Head of caudate nucleus (tissue), 42 donors: ENCODE data around the gene FOXK2.
"Not testable (repeated sequence)": the region's sequence is repeated elsewhere in the genome, so short reads cannot be mapped to it uniquely, and the experiment has no call there.

ENCODE experiments used
- DNase-seq, 42 donors: peaks; one replicate each; pipeline versions ENCODE4 v3.0.0 to v3.0.0-alpha.2; 2020 to 2021; ENCODE audit warnings: mixed read lengths in 7 of 42
- intact Hi-C: fragments of 100-400 bp; cut with DNase I; formaldehyde crosslinking; loops from one replicate; pipeline ENCODE4 v1.15.0; 2022

Gene FOXK2

GRCh38 chr17:82557510-82557909 lies 38.0 kb downstream of the FOXK2 start:
- DNase-seq, intact Hi-C loops: not testable (repeated sequence)

- DNase-seq = no peak
- intact Hi-C loops = no loop called here
These were observed 40.2 kb downstream of the FOXK2 start for GRCh38 chr17:82559566-82560251.

- intact Hi-C loops = no loop called here
- DNase-seq = peak in 7 of 42 donors; percentile 26 to 67 (median 45)
These were observed 40.7 kb downstream of the FOXK2 start for GRCh38 chr17:82560252-82560642.

GRCh38 chr17:82560802-82561428 lies 41.4 kb downstream of the FOXK2 start:
- intact Hi-C loops = no loop called here
- no peak for DNase-seq

GRCh38 chr17:82561429-82562035 lies 42.0 kb downstream of the FOXK2 start:
- intact Hi-C loops = no loop called here
- peak in 37 of 42 donors; percentile 23 to 81 (median 55) for DNase-seq

DNA sequence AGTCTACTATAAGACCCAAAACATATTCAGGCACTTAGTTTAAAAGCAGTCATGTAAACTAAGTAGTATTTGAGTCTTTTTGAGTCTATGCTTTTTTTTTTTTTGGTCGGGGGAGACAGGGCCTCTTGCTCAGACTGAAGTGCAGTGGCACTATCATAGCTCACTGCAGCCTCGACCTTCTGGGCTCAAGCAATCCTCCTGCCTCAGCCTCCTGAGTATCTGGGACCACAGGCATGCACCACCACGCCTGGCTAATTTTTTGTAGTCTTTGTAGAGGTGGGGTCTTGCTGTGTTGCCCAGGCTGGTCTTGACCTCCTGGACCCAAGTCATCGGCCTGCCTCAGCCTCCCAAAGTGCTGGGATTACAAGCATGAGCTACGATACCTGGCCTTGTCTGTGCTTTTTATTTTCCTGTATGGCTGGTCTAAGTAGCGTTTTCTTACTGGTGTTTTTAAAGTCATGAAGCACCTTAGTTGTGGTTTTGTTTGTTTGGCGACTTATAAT lies 43.2 kb downstream of the FOXK2 start:
- intact Hi-C loops, DNase-seq: not testable (repeated sequence)

GRCh38 chr17:82563318-82563717 lies 43.8 kb downstream of the FOXK2 start:
- no peak for DNase-seq
- intact Hi-C loops = no loop called here

DNA sequence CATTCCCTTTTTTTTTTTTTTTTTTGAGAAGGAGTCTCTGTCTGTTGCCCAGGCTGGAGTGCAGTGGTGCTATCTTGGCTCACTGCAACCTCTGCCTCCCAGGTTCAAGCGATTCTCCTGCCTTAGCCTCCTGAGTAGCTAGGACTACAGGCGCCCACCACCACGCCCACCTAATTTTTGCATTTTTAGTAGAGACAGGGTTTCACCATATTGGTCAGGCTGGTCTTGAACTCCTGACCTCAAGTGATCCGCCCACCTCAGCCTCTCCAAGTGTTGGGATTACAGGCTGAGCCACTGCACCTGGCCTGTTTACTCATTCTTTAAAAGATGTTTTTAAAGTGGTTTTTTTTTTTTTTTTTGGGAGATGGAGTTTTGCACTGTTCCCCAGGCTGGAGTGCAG lies 44.2 kb downstream of the FOXK2 start:
- intact Hi-C loops, DNase-seq: not testable (repeated sequence)

GRCh38 chr17:82564241-82564640 lies 44.7 kb downstream of the FOXK2 start:
- no peak for DNase-seq
- intact Hi-C loops = no loop called here

DNA sequence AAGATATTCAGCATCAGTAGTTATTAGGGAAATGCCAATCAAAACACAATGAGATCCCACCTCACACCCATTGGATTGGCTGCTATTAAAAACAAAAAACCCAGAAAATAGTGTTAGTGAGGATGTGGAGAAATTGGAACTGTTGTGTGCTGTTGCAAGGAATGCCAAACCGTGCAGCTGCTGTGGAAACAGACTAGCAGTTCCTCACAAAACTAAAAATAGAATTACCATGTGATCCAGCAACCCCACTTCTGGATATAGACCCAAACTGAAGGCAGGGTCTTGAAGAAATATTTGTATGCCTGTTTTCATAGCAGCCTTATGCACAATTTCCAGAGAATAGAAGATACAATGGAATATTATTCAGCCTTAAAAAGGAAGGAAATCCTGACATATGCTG lies 46.0 kb downstream of the FOXK2 start:
- intact Hi-C loops = no loop called here
- peak in 5 of 42 donors; percentile 35 to 63 (median 46) for DNase-seq

- intact Hi-C loops = no loop called here
- DNase-seq = peak in 6 of 42 donors; percentile 13 to 52 (median 32)
These were observed 46.8 kb downstream of the FOXK2 start for GRCh38 chr17:82566129-82566960.

- intact Hi-C loops = no loop called here
- no peak for DNase-seq
These were observed 47.8 kb downstream of the FOXK2 start for GRCh38 chr17:82567286-82567685.

- intact Hi-C loops = no loop called here
- no peak for DNase-seq
These were observed 49.5 kb downstream of the FOXK2 start for GRCh38 chr17:82568997-82569393.

GRCh38 chr17:82569621-82570020 lies 50.1 kb downstream of the FOXK2 start:
- intact Hi-C loops = no loop called here
- no peak for DNase-seq

DNA sequence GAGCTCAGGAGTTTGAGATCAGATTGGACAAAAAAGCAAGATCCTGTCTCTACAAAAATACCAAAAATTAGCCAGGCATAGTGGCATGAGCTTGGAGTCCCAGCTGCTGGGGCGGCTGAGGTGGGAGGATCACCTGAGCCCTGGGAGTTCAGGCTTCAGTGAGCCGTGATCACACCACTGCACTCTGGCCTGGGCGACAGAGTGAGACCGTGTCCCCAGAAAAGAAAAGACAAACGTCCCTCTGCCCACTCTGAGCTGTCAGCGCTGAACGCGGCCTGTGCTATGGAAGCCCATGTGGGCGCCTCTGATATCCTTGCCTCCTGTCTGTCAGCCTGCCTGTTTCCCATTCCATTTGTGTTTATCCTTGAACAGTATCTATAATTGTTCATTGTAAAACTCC lies 50.7 kb downstream of the FOXK2 start:
- DNase-seq = no peak

DNA sequence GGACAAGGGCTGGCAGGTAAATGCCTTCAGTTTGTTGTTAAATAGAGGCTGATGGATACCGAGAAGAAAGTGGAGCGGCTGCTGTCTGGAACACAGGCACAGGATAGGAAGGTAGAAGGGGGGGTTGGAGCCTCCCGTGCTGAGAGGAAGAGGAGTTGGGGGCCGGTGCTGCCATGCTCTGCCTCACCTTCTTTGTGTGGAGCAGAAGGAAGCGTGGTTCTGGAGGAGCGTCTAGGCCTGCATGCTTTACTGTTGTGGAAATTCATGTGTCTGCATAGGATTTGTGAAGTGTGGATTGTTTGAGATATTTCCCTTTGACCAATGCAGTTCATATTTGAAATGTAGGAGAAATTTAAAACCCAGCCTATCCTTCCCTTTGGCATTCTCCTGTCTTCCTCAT lies 52.3 kb downstream of the FOXK2 start:
- intact Hi-C loops = no loop called here
- DNase-seq = no peak

More for the DNA sequence above, 50.7 kb downstream of the FOXK2 start:
- intact Hi-C loops = no loop called here

DNA sequence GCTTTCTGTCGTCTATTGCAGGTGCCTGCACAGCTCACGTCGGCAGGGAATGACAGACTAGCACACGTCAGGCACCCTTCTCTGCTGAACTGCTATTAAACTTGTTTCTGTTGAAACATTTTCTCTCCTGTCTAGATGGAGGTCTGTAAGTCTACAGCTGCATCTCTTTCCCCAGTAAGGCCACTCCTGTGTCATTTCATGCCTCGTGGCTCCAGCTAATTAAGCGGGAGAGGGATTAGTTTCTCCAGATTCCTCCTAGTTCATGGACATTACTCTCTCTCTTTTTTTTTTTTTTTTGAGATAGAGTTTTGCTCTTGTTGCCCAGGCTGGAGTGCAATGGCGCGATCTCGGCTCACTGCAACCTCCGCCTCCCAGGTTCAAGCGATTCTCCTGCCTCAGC lies 54.5 kb downstream of the FOXK2 start:
- DNase-seq = no peak
- intact Hi-C loops = no loop called here

DNA sequence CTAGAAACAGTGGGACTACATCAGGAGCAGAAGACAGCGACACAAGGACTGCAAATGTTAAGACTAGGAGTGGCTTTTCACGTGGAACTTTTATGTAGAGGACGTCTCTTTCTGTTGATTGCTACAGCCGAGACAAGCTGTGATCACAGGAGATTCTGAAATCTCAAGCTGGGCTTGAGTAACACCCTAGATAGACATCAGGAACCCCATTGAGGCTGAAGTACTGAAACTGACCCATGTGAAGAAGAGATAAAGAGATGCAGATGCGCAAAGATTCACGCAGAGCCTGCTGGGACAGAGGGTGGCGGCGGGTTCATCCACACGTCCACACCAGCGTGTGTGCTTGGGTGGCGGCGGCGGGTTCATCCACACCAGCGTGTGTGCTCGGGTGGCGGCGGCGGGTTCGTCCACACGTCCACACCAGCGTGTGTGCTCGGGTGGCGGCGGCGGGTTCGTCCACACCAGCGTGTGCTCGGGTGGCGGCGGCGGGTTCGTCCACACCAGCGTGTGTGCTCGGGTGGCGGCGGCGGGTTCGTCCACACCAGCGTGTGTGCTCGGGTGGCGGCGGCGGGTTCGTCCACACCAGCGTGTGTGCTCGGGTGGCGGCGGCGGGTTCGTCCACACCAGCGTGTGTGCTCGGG lies 56.2 kb downstream of the FOXK2 start:
- DNase-seq, intact Hi-C loops: not testable (repeated sequence)

DNA sequence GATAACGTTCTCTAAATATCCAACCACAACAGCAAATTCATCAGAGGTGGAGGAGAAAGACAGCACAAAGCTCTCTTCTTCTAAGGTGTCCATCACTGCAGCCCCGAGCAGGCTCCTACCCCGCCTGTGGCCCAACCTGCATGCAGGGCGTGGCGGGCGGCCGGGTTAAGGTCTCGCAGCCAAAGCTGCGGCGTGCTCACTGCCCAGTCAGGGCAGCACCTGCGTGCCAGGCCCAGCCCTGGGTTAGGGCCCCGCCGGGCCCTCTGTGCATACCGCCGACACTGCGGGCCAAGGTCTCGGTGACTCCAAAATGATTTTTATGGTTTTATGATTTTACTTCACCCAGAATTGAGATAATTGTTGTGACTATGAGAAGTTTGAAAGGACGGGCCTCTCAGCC lies 57.8 kb downstream of the FOXK2 start:
- DNase-seq = no peak
- intact Hi-C loops = no loop called here
